NCI-H774 (cell line): ENCODE data around the gene COQ6.
"Not testable (repeated sequence)": the region's sequence is repeated elsewhere in the genome, so short reads cannot be mapped to it uniquely, and the experiment has no call there.

Experiments
- DNase-seq: peaks from one replicate; lab custom pipeline; 2025; lab: John Stamatoyannopoulos, UW

COQ6 gene

GRCh38 chr14:73988065-73988464 is 38.0 kb downstream of the COQ6 start:
- no peak for DNase-seq

DNA sequence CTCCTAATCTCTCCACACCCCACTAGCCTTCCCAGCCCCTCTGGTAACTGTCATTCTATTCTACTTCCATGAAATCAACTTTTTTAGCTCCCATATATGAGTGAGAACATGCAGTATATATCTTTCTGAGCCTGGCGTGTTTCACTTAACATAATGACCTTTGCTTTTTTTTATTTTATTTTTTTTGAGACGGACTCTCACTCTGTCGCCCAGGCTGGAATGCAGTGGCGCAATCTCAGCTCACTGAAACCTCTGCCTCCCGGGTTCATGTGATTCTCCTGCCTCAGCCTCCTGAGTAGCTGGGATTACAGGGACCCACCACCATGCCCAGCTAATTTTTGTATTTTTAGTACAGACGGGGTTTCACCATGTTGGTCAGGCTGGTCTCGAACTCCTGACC is 38.6 kb downstream of the COQ6 start:
- DNase-seq, result not testable (repeated sequence)

- no peak for DNase-seq
Measured at GRCh38 chr14:73991092-73991491, 41.0 kb downstream of the COQ6 start.

GRCh38 chr14:73994926-73995325 is 44.8 kb downstream of the COQ6 start:
- DNase-seq, result not testable (repeated sequence)

DNA sequence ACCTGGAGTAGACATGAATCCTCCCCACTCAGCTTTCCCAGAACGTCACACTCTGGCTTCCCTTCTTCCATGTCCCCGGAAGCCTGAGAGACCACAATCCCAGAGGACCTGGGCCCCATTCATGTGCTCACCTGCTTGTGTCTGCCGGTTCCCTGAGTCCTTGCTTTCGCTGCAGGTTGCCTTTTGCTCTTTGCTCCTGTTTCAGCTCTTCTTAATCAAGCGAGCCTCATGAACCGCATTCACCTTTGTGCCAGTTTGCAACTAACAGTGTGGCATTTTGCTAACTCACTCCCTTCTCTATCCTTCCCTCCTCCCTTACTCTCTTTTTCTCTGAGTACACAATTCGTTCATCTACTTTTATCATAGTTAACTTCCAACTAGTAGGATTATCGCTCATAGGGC is 45.9 kb downstream of the COQ6 start:
- no peak for DNase-seq

GRCh38 chr14:73996731-73997107 is 46.6 kb downstream of the COQ6 start:
- no peak for DNase-seq

GRCh38 chr14:73997108-73997943 is 47.2 kb downstream of the COQ6 start:
- DNase-seq, result no peak

GRCh38 chr14:73997944-73998447 is 47.9 kb downstream of the COQ6 start:
- DNase-seq, result no peak

GRCh38 chr14:73998726-73999125 is 48.6 kb downstream of the COQ6 start:
- DNase-seq, result no peak

- DNase-seq, result not testable (repeated sequence)
Measured at GRCh38 chr14:74005664-74006063, 55.6 kb downstream of the COQ6 start.

- DNase-seq, result no peak
Measured at GRCh38 chr14:74008843-74009499, 58.9 kb downstream of the COQ6 start.
